ENCODE data around the gene DCHS2. TPM values are rescaled to one million over a fixed set of nuclear protein-coding genes. Genes with fewer than 3 reads are reported as not detected.

DCHS2 gene
- polyA plus RNA-seq, 3 donors = not detected

DNA sequence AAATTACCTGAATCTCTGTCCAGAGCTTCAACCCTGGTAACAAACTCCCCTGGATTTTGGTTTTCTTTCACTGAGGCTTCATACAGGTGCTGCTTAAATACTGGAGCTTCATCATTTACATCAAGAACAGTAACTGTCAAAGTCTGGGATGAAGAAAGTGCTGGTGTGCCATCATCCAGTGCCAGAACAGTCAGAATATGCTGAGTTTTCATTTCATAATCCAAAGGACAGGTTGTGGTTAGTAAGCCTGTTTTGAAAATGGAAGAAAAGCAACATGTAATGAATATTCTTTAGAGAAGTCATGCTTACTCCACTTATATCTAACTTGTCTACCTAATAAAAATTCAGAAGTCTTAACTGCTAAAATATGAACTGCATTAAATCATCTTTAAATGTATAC lies 175.9 kb downstream of the DCHS2 start:
- Mint-ChIP-seq H3K9me3 (peaks cover 0 to 2% (median 0%) of the 10 kb centered on the region in 7 donors), H3K27me3 (ENCODE audit: low read depth in 3 of 3) (peaks cover 0 to 5% (median 2%) of the 10 kb centered on the region in 3 donors), H3K4me1 (no peaks in the 10 kb centered on the region), H3K4me3 (no peak overlapping the region), H3K36me3 (no peaks in the 10 kb centered on the region), H3K27ac (no peak overlapping the region)
- Histone ChIP-seq H3K27ac (ENCODE audit: low read depth in 1 of 2, low read length in 2 of 2) (no peak overlapping the region), H3K9ac (ENCODE audit: insufficient read depth, low read length, poor library complexity, severe bottlenecking) (no peak overlapping the region), H4K20me1 (ENCODE audit: insufficient read depth, low read length) (no peaks in the 10 kb centered on the region), H3K9me3 (replicated peaks in 1 of 2; ENCODE audit: control insufficient read depth in 1 of 2, insufficient read depth in 1 of 2, low read length in 2 of 2) (no peaks in the 10 kb centered on the region), H2AFZ (ENCODE audit: insufficient read depth, low read depth, low read length, poor library complexity, severe bottlenecking) (no peak overlapping the region), H3K27me3 (ENCODE audit: control insufficient read depth in 2 of 2, insufficient read depth in 2 of 2, low read length in 2 of 2) (no peaks in the 10 kb centered on the region), H3K4me2 (replicated peaks; ENCODE audit: extremely low read depth, low read length, poor library complexity, severe bottlenecking) (no peak overlapping the region), H3K36me3 (replicated peaks in 1 of 2; ENCODE audit: control insufficient read depth in 1 of 2, insufficient read depth in 2 of 2, low read length in 2 of 2) (no peaks in the 10 kb centered on the region), H3K79me2 (ENCODE audit: insufficient read depth, low read length) (no peaks in the 10 kb centered on the region), H3K4me1 (ENCODE audit: control insufficient read depth in 1 of 2, insufficient read depth in 2 of 2, low read length in 2 of 2) (no peaks in the 10 kb centered on the region), H3K4me3 (replicated peaks in 1 of 3; ENCODE audit: low read depth in 2 of 3, low read length in 3 of 3) (no peak overlapping the region)
- DNase-seq = no peak
- TF ChIP-seq CTCF (IDR thresholded peaks at IDR 0.05) = no peak
- intact Hi-C loops (cut with micrococcal nuclease) = no loop called here

- intact Hi-C loops (cut with micrococcal nuclease) = no loop called here
- peaks cover 0 to 2% (median 0%) of the 10 kb centered on the region in 7 donors for H3K9me3 Mint-ChIP-seq
- Histone ChIP-seq H3K4me3 (replicated peaks in 1 of 3; ENCODE audit: low read depth in 2 of 3, low read length in 3 of 3) (no peak overlapping the region), H3K36me3 (replicated peaks in 1 of 2; ENCODE audit: control insufficient read depth in 1 of 2, insufficient read depth in 2 of 2, low read length in 2 of 2) (no peaks in the 10 kb centered on the region), H3K27ac (ENCODE audit: low read depth in 1 of 2, low read length in 2 of 2) (no peak overlapping the region), H3K4me1 (ENCODE audit: control insufficient read depth in 1 of 2, insufficient read depth in 2 of 2, low read length in 2 of 2) (no peaks in the 10 kb centered on the region), H3K27me3 (ENCODE audit: control insufficient read depth in 2 of 2, insufficient read depth in 2 of 2, low read length in 2 of 2) (no peaks in the 10 kb centered on the region), H2AFZ (ENCODE audit: insufficient read depth, low read depth, low read length, poor library complexity, severe bottlenecking) (no peak overlapping the region), H4K20me1 (ENCODE audit: insufficient read depth, low read length) (no peaks in the 10 kb centered on the region), H3K4me2 (replicated peaks; ENCODE audit: extremely low read depth, low read length, poor library complexity, severe bottlenecking) (no peak overlapping the region), H3K9ac (ENCODE audit: insufficient read depth, low read length, poor library complexity, severe bottlenecking) (no peak overlapping the region), H3K9me3 (replicated peaks in 1 of 2; ENCODE audit: control insufficient read depth in 1 of 2, insufficient read depth in 1 of 2, low read length in 2 of 2) (no peaks in the 10 kb centered on the region), H3K79me2 (ENCODE audit: insufficient read depth, low read length) (no peaks in the 10 kb centered on the region)
- no peak for DNase-seq
- no peak overlapping the region for H3K27ac Mint-ChIP-seq
- peaks cover 0 to 5% (median 2%) of the 10 kb centered on the region in 3 donors for H3K27me3 Mint-ChIP-seq (ENCODE audit: low read depth in 3 of 3)
- no peak for TF ChIP-seq CTCF (IDR thresholded peaks at IDR 0.05)
- WGBS (ENCODE audit: insufficient coverage) = 32% methylated on average over 2 of the region's 4 CpGs
- H3K4me3 Mint-ChIP-seq = no peak overlapping the region
- H3K4me1 Mint-ChIP-seq = no peaks in the 10 kb centered on the region
- H3K36me3 Mint-ChIP-seq = no peaks in the 10 kb centered on the region
Observed at GRCh38 chr4:154314248-154314647, 177.4 kb downstream of the DCHS2 start.

Data from CD14-positive monocyte (primary cell).